OCI-LY7 (cell line): ENCODE measurements around the gene EXOC6B. TPM values are rescaled to one million over a fixed set of nuclear protein-coding genes. Genes with fewer than 3 reads are reported as not detected.

Experiments
- BruUV-seq: library from RNA; stranded (reverse); fragments of 400-500 nt; replicated peaks from 2 replicates; lab custom pipeline; 2021; lab: Mats Ljungman, UMichigan
- CTCF ChIA-PET: fragments of 300-600 bp; sonication (Branson Sonifier 250); formaldehyde crosslinking; loops from one replicate; lab custom pipeline; 2022; ENCODE audit warnings: antibody characterized with exemption; ENCODE audit not compliant: unreplicated experiment; lab: Charles Lee
- POLR2A ChIA-PET: fragments of 300-600 bp; sonication (Branson Sonifier 250); formaldehyde crosslinking; loops from one replicate; lab custom pipeline; 2022; ENCODE audit warnings: antibody characterized with exemption; lab: Charles Lee
- DNase-seq: peaks from one replicate; pipeline ENCODE4 v3.0.0-alpha.2; 2015; ENCODE audit warnings: low spot score
- H2AFZ ChIP-seq: fragments of 200-600 bp; sonication (generic), shearing (Covaris generic); 2 replicates; pipeline ENCODE4 v1.6.1; 2014; ENCODE audit warnings: mild to moderate bottlenecking, antibody characterized with exemption, low read length, moderate library complexity
- H3K27ac ChIP-seq: fragments of 200-600 bp; sonication (generic); 2 replicates; pipeline ENCODE4 v1.5.1; 2014; ENCODE audit warnings: mixed run types, low read depth, mild to moderate bottlenecking, moderate library complexity, low read length, inconsistent platforms; ENCODE audit not compliant: poor library complexity, severe bottlenecking
- H3K36me3 ChIP-seq: fragments of 200-600 bp; sonication (generic); 2 replicates; pipeline ENCODE4 v1.6.1; 2014; ENCODE audit warnings: mild to moderate bottlenecking, antibody characterized with exemption, low read length, moderate library complexity, mixed read lengths; ENCODE audit not compliant: insufficient read depth
- H3K4me1 ChIP-seq: fragments of 200-600 bp; sonication (generic); 2 replicates; pipeline ENCODE4 v1.5.1; 2014; ENCODE audit warnings: mild to moderate bottlenecking, low read length; ENCODE audit not compliant: insufficient read depth, poor library complexity, severe bottlenecking
- H3K4me2 ChIP-seq: fragments of 200-600 bp; sonication (generic); 2 replicates; pipeline ENCODE4 v1.6.1; 2014; ENCODE audit warnings: mild to moderate bottlenecking, low read length
- H3K4me3 ChIP-seq: fragments of 200-600 bp; sonication (generic); 2 replicates; pipeline ENCODE4 v1.5.1; 2014; ENCODE audit warnings: mild to moderate bottlenecking, low read depth, low read length; ENCODE audit not compliant: poor library complexity, severe bottlenecking
- H3K79me2 ChIP-seq: fragments of 200-600 bp; sonication (generic); 2 replicates; pipeline ENCODE4 v1.6.1; 2016; ENCODE audit warnings: low read depth, mild to moderate bottlenecking, low read length, moderate library complexity, mixed read lengths; ENCODE audit not compliant: insufficient read depth
- H3K9me2 ChIP-seq: fragments of 200-600 bp; sonication (generic); 2 replicates; pipeline ENCODE4 v1.6.1; 2016; ENCODE audit warnings: mild to moderate bottlenecking, low read length, mixed read lengths; ENCODE audit not compliant: insufficient read depth
- H3K9me3 ChIP-seq: fragments of 200-600 bp; sonication (generic); 2 replicates; pipeline ENCODE4 v1.6.1; 2014; ENCODE audit warnings: mild to moderate bottlenecking, mixed run types, low read length, mixed read lengths
- H4K20me1 ChIP-seq: fragments of 200-600 bp; sonication (generic); 2 replicates; pipeline ENCODE4 v1.6.1; 2014; ENCODE audit warnings: mild to moderate bottlenecking, antibody characterized with exemption, low read length, moderate library complexity, mixed read lengths; ENCODE audit not compliant: insufficient read depth
- CTCF ChIP-seq: fragments of 200-600 bp; sonication (generic); conservative IDR thresholded peaks from 2 replicates; pipeline ENCODE4 v1.5.1; 2014; ENCODE audit warnings: mild to moderate bottlenecking, antibody characterized with exemption, low read length, moderate library complexity, mixed read lengths
- EZH2phosphoT487 ChIP-seq: fragments of 200-600 bp; sonication (generic); IDR thresholded peaks from 2 replicates; pipeline ENCODE4 v1.6.1; 2018; ENCODE audit warnings: low read depth, borderline replicate concordance, mild to moderate bottlenecking, mixed run types, antibody characterized with exemption, low read length, moderate library complexity, mixed read lengths
- intact Hi-C: fragments of 100-400 bp; cut with micrococcal nuclease; formaldehyde crosslinking; loops from one replicate; pipeline ENCODE4 v1.10.0; 2022; ENCODE audit not compliant: unreplicated experiment
- total RNA-seq, 2 experiments: library from RNA; depleted of rRNA in 1 of 2; stranded (reverse); fragments of >200 nt in 1 of 2; shearing (Covaris generic) in 1 of 2; gene quantifications; 2 replicates each; pipeline ENCODE4 v1.2.3, GENCODE V29; 2014 to 2022

Gene EXOC6B
- total RNA-seq, 2 experiments from 2014 or later = 5.1 TPM; not detected in 1

- no peak overlapping the region for H3K4me3 ChIP-seq
- DNase-seq = no peak
- H3K4me1 ChIP-seq = no peaks in the 10 kb centered on the region
- intact Hi-C loops = no loop called here
- BruUV-seq = no TSS peak
- H3K9me2 ChIP-seq = no peaks in the 10 kb centered on the region
- no peaks in the 10 kb centered on the region for H3K36me3 ChIP-seq
- CTCF ChIA-PET = no interaction called here
- H4K20me1 ChIP-seq = no peaks in the 10 kb centered on the region
- H3K79me2 ChIP-seq = no peaks in the 10 kb centered on the region
- H3K9me3 ChIP-seq = no peaks in the 10 kb centered on the region
- POLR2A ChIA-PET = no interaction called here
- H3K4me2 ChIP-seq = no peak overlapping the region
- no peak for TF ChIP-seq EZH2phosphoT487
- TF ChIP-seq CTCF = no peak
- H2AFZ ChIP-seq = no peak overlapping the region
- H3K27ac ChIP-seq = no peak overlapping the region
These were observed 464.3 kb downstream of the EXOC6B start for GRCh38 chr2:72361521-72361920.

GRCh38 chr2:72361042-72361441 lies 464.8 kb downstream of the EXOC6B start:
- Histone ChIP-seq H3K4me2 (no peak overlapping the region), H3K4me3 (no peak overlapping the region), H3K4me1 (no peaks in the 10 kb centered on the region), H4K20me1 (no peaks in the 10 kb centered on the region), H3K79me2 (no peaks in the 10 kb centered on the region), H3K27ac (no peak overlapping the region), H3K9me2 (no peaks in the 10 kb centered on the region), H2AFZ (no peak overlapping the region), H3K9me3 (no peaks in the 10 kb centered on the region), H3K36me3 (no peaks in the 10 kb centered on the region)
- no TSS peak for BruUV-seq
- no peak for DNase-seq
- no peak for TF ChIP-seq CTCF
- TF ChIP-seq EZH2phosphoT487 = no peak
- ChIA-PET POLR2A (no interaction called here), CTCF (no interaction called here)
- intact Hi-C loops = no loop called here

- no peaks in the 10 kb centered on the region for H3K9me2 ChIP-seq
- H4K20me1 ChIP-seq = no peaks in the 10 kb centered on the region
- H3K4me3 ChIP-seq = no peak overlapping the region
- no peak for TF ChIP-seq EZH2phosphoT487
- no peak for TF ChIP-seq CTCF
- POLR2A ChIA-PET = no interaction called here
- intact Hi-C loops = no loop called here
- no peak overlapping the region for H2AFZ ChIP-seq
- H3K79me2 ChIP-seq = no peaks in the 10 kb centered on the region
- no peak overlapping the region for H3K4me2 ChIP-seq
- no peaks in the 10 kb centered on the region for H3K9me3 ChIP-seq
- no peaks in the 10 kb centered on the region for H3K4me1 ChIP-seq
- DNase-seq = no peak
- no peak overlapping the region for H3K27ac ChIP-seq
- no peaks in the 10 kb centered on the region for H3K36me3 ChIP-seq
- CTCF ChIA-PET = no interaction called here
- no TSS peak for BruUV-seq
These were observed 475.0 kb downstream of the EXOC6B start for GRCh38 chr2:72350852-72351251.
